GM23338 (cell line): Measurements from ENCODE around the gene CPNE6. TPM values are rescaled to one million over a fixed set of nuclear protein-coding genes. Genes with fewer than 3 reads are reported as not detected.

Source experiments
- ATAC-seq: fragments of 200-7000 bp; cut with Tn5 transposase; 3 replicates; pipeline ENCODE4 v1.9.1; 2020
- DNase-seq: peaks from one replicate; pipeline ENCODE4 v3.0.0-alpha.2; 2015; ENCODE audit warnings: low spot score
- H2AFZ ChIP-seq: fragments of 200-600 bp; sonication (generic); 2 replicates; pipeline ENCODE4 v1.8.0; 2016; ENCODE audit warnings: antibody characterized with exemption, mild to moderate bottlenecking, moderate library complexity
- H3F3A ChIP-seq: fragments of 200-600 bp; sonication (generic); replicated peaks from 2 replicates; pipeline ENCODE4 v1.8.0; 2017; ENCODE audit warnings: antibody characterized with exemption, mixed run types, low read depth
- H3K27ac ChIP-seq: fragments of 200-600 bp; sonication (generic); 2 replicates; pipeline ENCODE4 v1.6.1; 2016; ENCODE audit warnings: low read depth
- H3K27me3 ChIP-seq: fragments of 200-600 bp; sonication (generic); 2 replicates; pipeline ENCODE4 v1.8.0; 2016; ENCODE audit warnings: mild to moderate bottlenecking, mixed run types, moderate library complexity; ENCODE audit not compliant: insufficient read depth
- H3K36me3 ChIP-seq: fragments of 200-600 bp; sonication (generic); 2 replicates; pipeline ENCODE4 v1.8.0; 2016; ENCODE audit warnings: mild to moderate bottlenecking; ENCODE audit not compliant: insufficient read depth
- H3K4me1 ChIP-seq: fragments of 200-600 bp; sonication (generic); 2 replicates; pipeline ENCODE4 v1.8.0; 2016; ENCODE audit warnings: mild to moderate bottlenecking, moderate library complexity; ENCODE audit not compliant: insufficient read depth
- H3K4me2 ChIP-seq: fragments of 200-600 bp; sonication (generic); 2 replicates; pipeline ENCODE4 v1.7.1; 2017; ENCODE audit warnings: mixed run types
- H3K4me3 ChIP-seq: fragments of 200-600 bp; sonication (generic); 2 replicates; pipeline ENCODE4 v1.6.1; 2016; ENCODE audit warnings: mixed run types
- H3K79me2 ChIP-seq: fragments of 200-600 bp; sonication (generic); replicated peaks from 2 replicates; pipeline ENCODE4 v1.8.0; 2017; ENCODE audit warnings: mild to moderate bottlenecking; ENCODE audit not compliant: insufficient read depth
- H3K9me2 ChIP-seq: fragments of 200-600 bp; sonication (generic); 2 replicates; pipeline ENCODE4 v1.8.0; 2017; ENCODE audit not compliant: insufficient read depth
- H4K20me1 ChIP-seq: fragments of 200-600 bp; sonication (generic); replicated peaks from 2 replicates; pipeline ENCODE4 v1.8.0; 2017; ENCODE audit warnings: mild to moderate bottlenecking; ENCODE audit not compliant: insufficient read depth
- H3K27ac Mint-ChIP-seq: 2 replicates; pipeline ENCODE4 v1.8.0; 2020; ENCODE audit warnings: inconsistent platforms, mild to moderate bottlenecking, moderate library complexity, mixed read lengths
- H3K27me3 Mint-ChIP-seq: 3 replicates; pipeline ENCODE4 v1.8.0; 2022; ENCODE audit warnings: low read depth, mild to moderate bottlenecking, moderate library complexity, mixed read lengths, inconsistent platforms; ENCODE audit not compliant: insufficient read depth, poor library complexity
- H3K36me3 Mint-ChIP-seq: 3 replicates; pipeline ENCODE4 v1.8.0; 2021; ENCODE audit warnings: low read depth, mild to moderate bottlenecking, inconsistent platforms, moderate library complexity, mixed read lengths
- H3K4me1 Mint-ChIP-seq: 3 replicates; pipeline ENCODE4 v1.8.0; 2020; ENCODE audit warnings: mild to moderate bottlenecking, inconsistent platforms, mixed read lengths
- H3K4me3 Mint-ChIP-seq: 3 replicates; pipeline ENCODE4 v1.8.0; 2021; ENCODE audit warnings: moderate library complexity, mild to moderate bottlenecking, inconsistent platforms, mixed read lengths
- H3K9me3 Mint-ChIP-seq: 3 replicates; pipeline ENCODE4 v1.8.0; 2020; ENCODE audit warnings: moderate library complexity, mild to moderate bottlenecking, inconsistent platforms, mixed read lengths
- CREB1 ChIP-seq: fragments of 250-450 bp; sonication (Bioruptor Pico); IDR thresholded peaks from 2 replicates; pipeline ENCODE4 v1.5.0; 2020; ENCODE audit warnings: low read depth, mild to moderate bottlenecking, moderate library complexity
- CTCF ChIP-seq, 2 experiments: fragments of 200-600 bp in 1 of 2; sonication (generic) in 1 of 2; conservative IDR thresholded peaks; 2 replicates each; pipeline versions ENCODE4 v1.5.1 to v1.6.1; 2016 to 2017; ENCODE audit warnings: antibody characterized with exemption in 2 of 2, low read depth in 2 of 2, mild to moderate bottlenecking in 2 of 2, moderate library complexity in 1 of 2
- EZH2phosphoT487 ChIP-seq: fragments of 200-600 bp; sonication (generic); IDR thresholded peaks from one replicate; pipeline ENCODE4 v1.8.1; 2018; ENCODE audit warnings: antibody characterized with exemption; ENCODE audit not compliant: unreplicated experiment
- JUNB ChIP-seq: IDR thresholded peaks from one replicate; pipeline ENCODE4 v1.6.1; 2016; ENCODE audit warnings: antibody characterized with exemption; ENCODE audit not compliant: unreplicated experiment
- NANOG ChIP-seq: IDR thresholded peaks from 2 replicates; pipeline ENCODE4 v1.6.1; 2016; ENCODE audit warnings: antibody characterized with exemption, borderline replicate concordance
- POLR2AphosphoS5 ChIP-seq: IDR thresholded peaks from 2 replicates; pipeline ENCODE4 v1.6.1; 2016; ENCODE audit warnings: antibody characterized with exemption, low read depth
- STAT1 ChIP-seq: IDR thresholded peaks from one replicate; pipeline ENCODE4 v1.6.1; 2016; ENCODE audit warnings: antibody characterized with exemption; ENCODE audit not compliant: unreplicated experiment
- polyA plus RNA-seq: library from polyadenylated mRNA; unstranded; fragments of >200 nt; fragmentation: Nextera tagmentation; extraction: Ambion mirVana; gene quantifications from 2 replicates; pipeline ENCODE4 v1.2.1, GENCODE V29; 2016
- total RNA-seq: library from RNA; depleted of rRNA; stranded (reverse); fragments of >200 nt; shearing (Covaris generic); gene quantifications from 2 replicates; pipeline ENCODE4 v1.2.3, GENCODE V29; 2014
- TF ChIP-seq, protein P1 (sequence below): fragments of 250-450 bp; sonication (Bioruptor Pico); IDR thresholded peaks from 2 replicates; pipeline ENCODE4 v1.5.0; 2020; ENCODE audit warnings: mild to moderate bottlenecking, moderate library complexity

Gene CPNE6
- total and polyA plus RNA-seq, 2 experiments from 2014 or later = 0.16 TPM; not detected in 1

DNA sequence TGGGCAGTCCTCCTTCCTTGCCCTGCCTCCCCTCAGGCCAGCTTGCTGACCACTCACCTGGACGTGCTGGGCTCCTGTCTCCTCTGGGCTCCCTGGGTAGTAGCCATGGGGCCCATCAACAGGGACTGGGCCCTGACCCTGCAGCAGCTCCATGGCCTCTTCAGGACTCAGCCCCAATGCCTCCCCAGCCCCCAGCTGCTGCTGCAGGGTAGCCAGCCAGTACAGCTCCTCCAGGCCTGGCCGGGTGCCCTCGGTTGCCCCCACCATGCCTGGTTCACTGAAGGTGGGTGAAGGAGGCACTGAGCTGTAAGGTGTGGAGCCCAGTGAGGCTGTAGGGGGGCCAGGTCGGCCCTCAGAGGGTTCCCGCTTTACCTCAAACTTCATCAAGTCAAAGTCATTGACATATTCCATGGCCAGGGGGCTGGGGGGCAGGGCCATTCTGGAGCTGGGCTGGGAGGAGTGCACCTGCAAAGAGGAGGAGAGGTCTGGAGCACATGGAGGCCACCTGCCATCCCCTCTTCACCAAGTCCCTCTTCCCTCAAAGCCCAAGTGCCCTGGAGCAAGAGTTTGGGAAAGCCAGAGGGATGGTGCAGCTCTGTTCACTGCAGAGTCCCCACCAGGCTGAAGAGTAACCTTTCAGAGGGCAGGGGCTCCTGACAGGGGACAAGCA lies 11.2 kb downstream of the CPNE6 start (continued):
- TF ChIP-seq CTCF (conservative IDR thresholded peaks at IDR 0.05; ENCODE audit: low read depth in 2 of 2) = no peak
- TF ChIP-seq, protein P1, sequence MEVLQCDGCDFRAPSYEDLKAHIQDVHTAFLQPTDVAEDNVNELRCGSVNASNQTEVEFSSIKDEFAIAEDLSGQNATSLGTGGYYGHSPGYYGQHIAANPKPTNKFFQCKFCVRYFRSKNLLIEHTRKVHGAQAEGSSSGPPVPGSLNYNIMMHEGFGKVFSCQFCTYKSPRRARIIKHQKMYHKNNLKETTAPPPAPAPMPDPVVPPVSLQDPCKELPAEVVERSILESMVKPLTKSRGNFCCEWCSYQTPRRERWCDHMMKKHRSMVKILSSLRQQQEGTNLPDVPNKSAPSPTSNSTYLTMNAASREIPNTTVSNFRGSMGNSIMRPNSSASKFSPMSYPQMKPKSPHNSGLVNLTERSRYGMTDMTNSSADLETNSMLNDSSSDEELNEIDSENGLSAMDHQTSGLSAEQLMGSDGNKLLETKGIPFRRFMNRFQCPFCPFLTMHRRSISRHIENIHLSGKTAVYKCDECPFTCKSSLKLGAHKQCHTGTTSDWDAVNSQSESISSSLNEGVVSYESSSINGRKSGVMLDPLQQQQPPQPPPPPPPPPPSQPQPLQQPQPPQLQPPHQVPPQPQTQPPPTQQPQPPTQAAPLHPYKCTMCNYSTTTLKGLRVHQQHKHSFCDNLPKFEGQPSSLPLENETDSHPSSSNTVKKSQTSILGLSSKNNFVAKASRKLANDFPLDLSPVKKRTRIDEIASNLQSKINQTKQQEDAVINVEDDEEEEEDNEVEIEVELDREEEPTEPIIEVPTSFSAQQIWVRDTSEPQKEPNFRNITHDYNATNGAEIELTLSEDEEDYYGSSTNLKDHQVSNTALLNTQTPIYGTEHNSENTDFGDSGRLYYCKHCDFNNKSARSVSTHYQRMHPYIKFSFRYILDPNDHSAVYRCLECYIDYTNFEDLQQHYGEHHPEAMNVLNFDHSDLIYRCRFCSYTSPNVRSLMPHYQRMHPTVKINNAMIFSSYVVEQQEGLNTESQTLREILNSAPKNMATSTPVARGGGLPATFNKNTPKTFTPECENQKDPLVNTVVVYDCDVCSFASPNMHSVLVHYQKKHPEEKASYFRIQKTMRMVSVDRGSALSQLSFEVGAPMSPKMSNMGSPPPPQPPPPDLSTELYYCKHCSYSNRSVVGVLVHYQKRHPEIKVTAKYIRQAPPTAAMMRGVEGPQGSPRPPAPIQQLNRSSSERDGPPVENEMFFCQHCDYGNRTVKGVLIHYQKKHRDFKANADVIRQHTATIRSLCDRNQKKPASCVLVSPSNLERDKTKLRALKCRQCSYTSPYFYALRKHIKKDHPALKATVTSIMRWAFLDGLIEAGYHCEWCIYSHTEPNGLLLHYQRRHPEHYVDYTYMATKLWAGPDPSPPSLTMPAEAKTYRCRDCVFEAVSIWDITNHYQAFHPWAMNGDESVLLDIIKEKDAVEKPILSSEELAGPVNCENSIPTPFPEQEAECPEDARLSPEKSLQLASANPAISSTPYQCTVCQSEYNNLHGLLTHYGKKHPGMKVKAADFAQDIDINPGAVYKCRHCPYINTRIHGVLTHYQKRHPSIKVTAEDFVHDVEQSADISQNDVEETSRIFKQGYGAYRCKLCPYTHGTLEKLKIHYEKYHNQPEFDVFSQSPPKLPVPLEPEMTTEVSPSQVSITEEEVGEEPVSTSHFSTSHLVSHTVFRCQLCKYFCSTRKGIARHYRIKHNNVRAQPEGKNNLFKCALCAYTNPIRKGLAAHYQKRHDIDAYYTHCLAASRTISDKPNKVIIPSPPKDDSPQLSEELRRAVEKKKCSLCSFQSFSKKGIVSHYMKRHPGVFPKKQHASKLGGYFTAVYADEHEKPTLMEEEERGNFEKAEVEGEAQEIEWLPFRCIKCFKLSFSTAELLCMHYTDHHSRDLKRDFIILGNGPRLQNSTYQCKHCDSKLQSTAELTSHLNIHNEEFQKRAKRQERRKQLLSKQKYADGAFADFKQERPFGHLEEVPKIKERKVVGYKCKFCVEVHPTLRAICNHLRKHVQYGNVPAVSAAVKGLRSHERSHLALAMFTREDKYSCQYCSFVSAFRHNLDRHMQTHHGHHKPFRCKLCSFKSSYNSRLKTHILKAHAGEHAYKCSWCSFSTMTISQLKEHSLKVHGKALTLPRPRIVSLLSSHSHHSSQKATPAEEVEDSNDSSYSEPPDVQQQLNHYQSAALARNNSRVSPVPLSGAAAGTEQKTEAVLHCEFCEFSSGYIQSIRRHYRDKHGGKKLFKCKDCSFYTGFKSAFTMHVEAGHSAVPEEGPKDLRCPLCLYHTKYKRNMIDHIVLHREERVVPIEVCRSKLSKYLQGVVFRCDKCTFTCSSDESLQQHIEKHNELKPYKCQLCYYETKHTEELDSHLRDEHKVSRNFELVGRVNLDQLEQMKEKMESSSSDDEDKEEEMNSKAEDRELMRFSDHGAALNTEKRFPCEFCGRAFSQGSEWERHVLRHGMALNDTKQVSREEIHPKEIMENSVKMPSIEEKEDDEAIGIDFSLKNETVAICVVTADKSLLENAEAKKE (CRISPR knock-in tag) = no peak
- no peak for TF ChIP-seq CREB1 (CRISPR knock-in tag)
- TF ChIP-seq JUNB = no peak
- no peak for TF ChIP-seq POLR2AphosphoS5

- H3K4me1 Mint-ChIP-seq = peaks cover 27% of the 10 kb centered on the region
- H3K79me2 ChIP-seq = no peaks in the 10 kb centered on the region
- H3K36me3 Mint-ChIP-seq = no peaks in the 10 kb centered on the region; the same call in 2 of the 3 replicates
- no peak for DNase-seq
- H3K36me3 ChIP-seq = no peaks in the 10 kb centered on the region
- H3K27me3 Mint-ChIP-seq = peaks cover 31% of the 10 kb centered on the region
- no peak overlapping the region for H3K4me3 Mint-ChIP-seq
- no peaks in the 10 kb centered on the region for H3K9me3 Mint-ChIP-seq
- H3K27ac ChIP-seq = no peak overlapping the region
- no peak for ATAC-seq
- no peak overlapping the region for H2AFZ ChIP-seq
- H3K27ac Mint-ChIP-seq = no peak overlapping the region
- TF ChIP-seq JUNB (no peak), EZH2phosphoT487 (no peak), STAT1 (no peak), NANOG (no peak), CTCF (conservative IDR thresholded peaks at IDR 0.05; ENCODE audit: low read depth in 2 of 2) (no peak), CREB1 (CRISPR knock-in tag) (no peak), POLR2AphosphoS5 (no peak)
- no peaks in the 10 kb centered on the region for H4K20me1 ChIP-seq
- peaks cover 19% of the 10 kb centered on the region for H3K4me1 ChIP-seq
- H3K4me2 ChIP-seq = no peak overlapping the region
- peaks cover 14% of the 10 kb centered on the region; the same call in 1 of the 2 replicates for H3K27me3 ChIP-seq
- no peaks in the 10 kb centered on the region for H3K9me2 ChIP-seq
- peaks cover 15% of the 10 kb centered on the region; the same call in 1 of the 2 replicates for H3F3A ChIP-seq
- H3K4me3 ChIP-seq = no peak overlapping the region
Observed at GRCh38 chr14:24083462-24083861, 12.1 kb downstream of the CPNE6 start.
